ENCODE results near the gene OR5H1.
"Not testable (repeated sequence)": the region's sequence is repeated elsewhere in the genome, so short reads cannot be mapped to it uniquely, and the experiment has no call there.

OR5H1 gene

GRCh38 chr3:98130421-98130820 is at the start of gene OR5H1:
OR5H1 (plus strand) TSS chr3:98130721; CDS start chr3:98132698, 1,977 bp downstream.
- no peak for DNase-seq (ENCODE audit: low spot score)

- DNase-seq (ENCODE audit: low spot score), result no peak
These were observed 43.6 kb upstream of the OR5H1 start, which contains the start of gene OR5AC2 for GRCh38 chr3:98086873-98087272. OR5AC2 (plus strand) TSS chr3:98087173; CDS start chr3:98087173, 0 bp downstream.

GRCh38 chr3:98095882-98096281 is 34.6 kb upstream of the OR5H1 start:
- no peak for DNase-seq (ENCODE audit: low spot score)

- DNase-seq (ENCODE audit: low spot score), result no peak
These were observed 30.7 kb upstream of the OR5H1 start for GRCh38 chr3:98099848-98100247.

- DNase-seq (ENCODE audit: low spot score), result no peak
These were observed 22.4 kb upstream of the OR5H1 start for GRCh38 chr3:98108162-98108561.

- no peak for DNase-seq (ENCODE audit: low spot score)
These were observed 20.5 kb upstream of the OR5H1 start for GRCh38 chr3:98109807-98110549.

- DNase-seq (ENCODE audit: low spot score), result no peak
These were observed 20.0 kb upstream of the OR5H1 start for GRCh38 chr3:98110550-98110908.

GRCh38 chr3:98114264-98114663 is 16.3 kb upstream of the OR5H1 start:
- no peak for DNase-seq (ENCODE audit: low spot score)

GRCh38 chr3:98115717-98116116 is 14.8 kb upstream of the OR5H1 start:
- no peak for DNase-seq (ENCODE audit: low spot score)

GRCh38 chr3:98136631-98137030 is 6.1 kb downstream of the OR5H1 start:
- no peak for DNase-seq (ENCODE audit: low spot score)

GRCh38 chr3:98137826-98138557 is 7.5 kb downstream of the OR5H1 start:
- DNase-seq (ENCODE audit: low spot score), result not testable (repeated sequence)

- DNase-seq (ENCODE audit: low spot score), result no peak
These were observed 10.0 kb downstream of the OR5H1 start for GRCh38 chr3:98140531-98140930.

- DNase-seq (ENCODE audit: low spot score), result no peak
These were observed 16.7 kb downstream of the OR5H1 start, which contains the start of gene OR5H14 for GRCh38 chr3:98147179-98147578. OR5H14 (plus strand) TSS chr3:98147479; CDS start chr3:98149386, 1,907 bp downstream.

- no peak for DNase-seq (ENCODE audit: low spot score)
These were observed 18.2 kb downstream of the OR5H1 start for GRCh38 chr3:98148751-98149150.

- DNase-seq (ENCODE audit: low spot score), result not testable (repeated sequence)
These were observed 18.9 kb downstream of the OR5H1 start for GRCh38 chr3:98149456-98149855.

- DNase-seq (ENCODE audit: low spot score), result no peak
These were observed 20.7 kb downstream of the OR5H1 start for GRCh38 chr3:98151241-98151640.

GRCh38 chr3:98166396-98166795 is 35.9 kb downstream of the OR5H1 start, which contains the start of gene OR5H15:
OR5H15 (plus strand) TSS chr3:98166696; CDS start chr3:98168700, 2,004 bp downstream.
- no peak for DNase-seq (ENCODE audit: low spot score)

GRCh38 chr3:98171071-98171470 is 40.5 kb downstream of the OR5H1 start:
- no peak for DNase-seq (ENCODE audit: low spot score)

GRCh38 chr3:98172621-98173020 is 42.1 kb downstream of the OR5H1 start:
- no peak for DNase-seq (ENCODE audit: low spot score)

- DNase-seq (ENCODE audit: low spot score), result no peak
These were observed 49.9 kb downstream of the OR5H1 start for GRCh38 chr3:98180319-98180890.

- no peak for DNase-seq (ENCODE audit: low spot score)
These were observed 51.7 kb downstream of the OR5H1 start for GRCh38 chr3:98182196-98182595.

- DNase-seq (ENCODE audit: low spot score), result no peak
These were observed 54.7 kb downstream of the OR5H1 start for GRCh38 chr3:98185180-98185579.

Measured in AG20443 (cell line).